Right lobe of liver (tissue), 4 donors: ENCODE results near the gene RBM25.
A peak's percentile ranks its signal among the peaks of the same experiment; 100 is the strongest.

Experiments used
- CTCF ChIP-seq, 4 donors: fragments of 200-600 bp in 3 of 4; fragments of 450-650 bp in 1 of 4; IDR thresholded peaks; one replicate each; pipeline versions ENCODE4 v1.5.1 to v1.8.0; 2016 to 2022; ENCODE audit warnings: antibody characterized with exemption in 4 of 4, mild to moderate bottlenecking in 2 of 4
- POLR2A ChIP-seq: fragments of 450-650 bp; IDR thresholded peaks from one replicate; pipeline ENCODE4 v1.6.1; 2017; ENCODE audit warnings: antibody characterized with exemption, mild to moderate bottlenecking
- donor health status: DM: no; HTN: no; CAD: no.
- donor health status: DM: no; HTN: no; CAD: no.
- donor health status: DM: no; HTN: yes; CAD: no.

DNA sequence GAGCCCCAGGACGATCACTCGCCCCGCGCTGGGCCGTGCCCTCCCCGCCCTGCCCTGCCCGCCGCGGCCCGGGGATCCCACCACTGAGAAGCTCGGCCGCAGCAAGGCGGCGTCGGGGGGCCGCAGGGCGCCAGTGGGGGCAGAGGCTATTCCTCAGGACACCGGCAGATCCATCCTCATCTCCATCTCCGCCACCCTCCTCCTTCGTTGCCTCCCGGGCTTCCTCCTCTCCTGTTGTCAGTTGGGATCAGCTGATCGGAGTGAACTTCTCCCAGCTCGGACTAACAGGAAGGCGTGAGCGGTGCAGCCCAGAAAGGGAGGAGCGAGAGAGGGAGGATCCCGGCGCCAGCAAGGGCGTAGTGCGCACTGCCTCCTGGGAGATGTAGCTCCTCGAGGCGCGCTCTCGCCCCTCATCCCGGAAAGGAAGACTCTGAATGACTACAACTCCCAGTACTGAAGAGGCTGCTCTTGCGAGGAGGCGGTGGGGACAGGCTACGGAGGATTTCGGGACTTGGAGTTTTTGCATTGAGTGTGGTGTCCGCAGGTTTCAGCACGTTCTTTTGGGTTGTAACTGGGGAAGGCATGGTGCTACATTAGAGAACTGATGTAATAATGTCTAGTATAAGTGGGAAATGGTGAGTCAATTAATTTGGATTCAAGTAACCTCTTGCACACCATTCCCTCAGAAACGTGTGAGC, 31.3 kb upstream of the RBM25 start, which contains the start of gene ZFYVE1:
- no peak for TF ChIP-seq CTCF (IDR thresholded peaks at IDR 0.05)
- TF ChIP-seq POLR2A: peak; percentile 74
